AG09319 (cell line): ENCODE data around the gene SEMA3G.

Experiments used
- DNase-seq: peaks from one replicate; pipeline ENCODE4 v3.0.0-alpha.2; 2010; ENCODE audit warnings: low read depth; ENCODE audit errors: extremely low read depth
- CTCF ChIP-seq: IDR thresholded peaks from 2 replicates; pipeline ENCODE4 v1.5.1; 2011; ENCODE audit warnings: low read depth, mild to moderate bottlenecking, inconsistent platforms, low read length, moderate library complexity

Gene SEMA3G

GRCh38 chr3:52408466-52408865, 36.4 kb downstream of the SEMA3G start:
- no peak for DNase-seq
- no peak for TF ChIP-seq CTCF

GRCh38 chr3:52407779-52408178, 37.1 kb downstream of the SEMA3G start:
- no peak for TF ChIP-seq CTCF
- no peak for DNase-seq

- no peak for DNase-seq
- no peak for TF ChIP-seq CTCF
Measured at GRCh38 chr3:52406791-52407510, 38.0 kb downstream of the SEMA3G start.

- no peak for TF ChIP-seq CTCF
Measured at GRCh38 chr3:52406231-52406661, 38.7 kb downstream of the SEMA3G start.

GRCh38 chr3:52405601-52406110, 39.2 kb downstream of the SEMA3G start:
- no peak for TF ChIP-seq CTCF
- no peak for DNase-seq

More at GRCh38 chr3:52406231-52406661, 38.7 kb downstream of the SEMA3G start:
- DNase-seq, result no peak

GRCh38 chr3:52405066-52405465, 39.8 kb downstream of the SEMA3G start:
- TF ChIP-seq CTCF, result no peak
- DNase-seq, result no peak

GRCh38 chr3:52404391-52404790, 40.5 kb downstream of the SEMA3G start:
- no peak for TF ChIP-seq CTCF

More at GRCh38 chr3:52404391-52404790, 40.5 kb downstream of the SEMA3G start:
- no peak for DNase-seq
